NT2/D1 (cell line): Measurements from ENCODE around the gene HOXB3.

Source experiments
- SUZ12 ChIP-seq: IDR thresholded peaks from 2 replicates; pipeline ENCODE4 v1.6.1; 2011; ENCODE audit not compliant: insufficient read length, insufficient read depth; ENCODE audit errors: extremely low read depth
- YY1 ChIP-seq: IDR thresholded peaks from 2 replicates; pipeline ENCODE4 v1.6.1; 2011; ENCODE audit not compliant: insufficient read length, insufficient read depth
- ZNF274 ChIP-seq: IDR thresholded peaks from 2 replicates; pipeline ENCODE4 v1.6.1; 2011; ENCODE audit warnings: mild to moderate bottlenecking, low read depth, low read length

GRCh38 chr17:48600244-48601098, 10.4 kb upstream of the HOXB3 start:
- TF ChIP-seq ZNF274 (no peak), YY1 (no peak), SUZ12 (peak; percentile 90)
